ENCODE measurements around the gene CASZ1.

CASZ1 gene

GRCh38 chr1:10681296-10682107, 114.9 kb downstream of the CASZ1 start:
- DNase-seq: no peak

- DNase-seq: no peak
Observed at GRCh38 chr1:10680487-10680886, 116.0 kb downstream of the CASZ1 start.

GRCh38 chr1:10679496-10680220, 116.8 kb downstream of the CASZ1 start:
- DNase-seq: peak; percentile 69

GRCh38 chr1:10678852-10679251, 117.6 kb downstream of the CASZ1 start:
- DNase-seq: no peak

GRCh38 chr1:10678402-10678801, 118.0 kb downstream of the CASZ1 start:
- DNase-seq: no peak

GRCh38 chr1:10677491-10678391, 118.7 kb downstream of the CASZ1 start:
- DNase-seq: no peak

- DNase-seq: no peak
Observed at GRCh38 chr1:10676963-10677362, 119.5 kb downstream of the CASZ1 start.

- no peak for DNase-seq
Observed at GRCh38 chr1:10675813-10676212, 120.6 kb downstream of the CASZ1 start.

- no peak for DNase-seq
Observed at GRCh38 chr1:10674700-10675609, 121.5 kb downstream of the CASZ1 start.

GRCh38 chr1:10674222-10674621, 122.2 kb downstream of the CASZ1 start:
- no peak for DNase-seq

GRCh38 chr1:10673109-10673711, 123.2 kb downstream of the CASZ1 start:
- no peak for DNase-seq

GRCh38 chr1:10672343-10673050, 123.9 kb downstream of the CASZ1 start:
- no peak for DNase-seq

- DNase-seq: no peak
Observed at GRCh38 chr1:10671622-10672342, 124.7 kb downstream of the CASZ1 start.

GRCh38 chr1:10671090-10671489, 125.4 kb downstream of the CASZ1 start:
- DNase-seq: no peak

GRCh38 chr1:10670190-10670589, 126.3 kb downstream of the CASZ1 start:
- DNase-seq: no peak

GRCh38 chr1:10669570-10669969, 126.9 kb downstream of the CASZ1 start:
- no peak for DNase-seq

GRCh38 chr1:10667861-10668761, 128.3 kb downstream of the CASZ1 start:
- DNase-seq: peak; percentile 35

GRCh38 chr1:10665930-10666850, 130.3 kb downstream of the CASZ1 start:
- no peak for DNase-seq
